CD4-positive, alpha-beta memory T cell (primary cell): ENCODE measurements around the gene TRAF2. TPM values are rescaled to one million over a fixed set of nuclear protein-coding genes. Genes with fewer than 3 reads are reported as not detected.
A peak's percentile ranks its signal among the peaks of the same experiment; 100 is the strongest.

Experiments used
- CTCF ChIA-PET: fragments of 350-600 bp; sonication (Branson Sonifier 250); formaldehyde crosslinking; loops from one replicate; lab custom pipeline; 2021; ENCODE audit warnings: inconsistent platforms; ENCODE audit not compliant: partially characterized antibody; lab: Charles Lee
- POLR2A ChIA-PET: fragments of 350-600 bp; sonication (Branson Sonifier 250); formaldehyde crosslinking; loops from one replicate; lab custom pipeline; 2021; ENCODE audit not compliant: partially characterized antibody; lab: Charles Lee
- DNase-seq, 5 donors: peaks; one replicate each; pipeline versions ENCODE4 v3.0.0 to v3.0.0-alpha.2; 2020 to 2022; ENCODE audit warnings: mixed read lengths in 1 of 5
- H3K27ac ChIP-seq: one replicate; pipeline ENCODE4 v1.7.0; 2013; ENCODE audit warnings: low read depth, low read length
- H3K27me3 ChIP-seq: 2 replicates; pipeline ENCODE4 v1.7.0; 2013; ENCODE audit warnings: mild to moderate bottlenecking, low read length, moderate library complexity; ENCODE audit not compliant: insufficient read depth
- H3K36me3 ChIP-seq: 2 replicates; pipeline ENCODE4 v1.7.0; 2013; ENCODE audit warnings: mild to moderate bottlenecking, low read length, moderate library complexity; ENCODE audit not compliant: insufficient read depth
- H3K4me1 ChIP-seq: 2 replicates; pipeline ENCODE4 v1.7.0; 2013; ENCODE audit warnings: mild to moderate bottlenecking, low read length, moderate library complexity; ENCODE audit not compliant: insufficient read depth
- H3K4me3 ChIP-seq, 2 donors: one replicate each; pipeline ENCODE4 v1.7.0; 2013; ENCODE audit warnings: low read length in 2 of 2, mild to moderate bottlenecking in 1 of 2
- H3K9me3 ChIP-seq, 2 donors: one replicate each; pipeline ENCODE4 v1.7.0; 2013; ENCODE audit warnings: low read length in 2 of 2, control low read depth in 1 of 2; ENCODE audit not compliant: control insufficient read depth in 1 of 2
- H3K27ac Mint-ChIP-seq, 7 donors: one replicate each; pipeline ENCODE4 v1.8.0; 2020 to 2021; ENCODE audit warnings: mixed read lengths in 7 of 7, mild to moderate bottlenecking in 6 of 7, inconsistent platforms in 3 of 7, moderate library complexity in 3 of 7
- H3K27me3 Mint-ChIP-seq, 2 donors: one replicate each; pipeline ENCODE4 v1.8.0; 2020 to 2021; ENCODE audit warnings: mixed read lengths in 2 of 2
- H3K36me3 Mint-ChIP-seq, 2 donors: one replicate each; pipeline ENCODE4 v1.8.0; 2020 to 2021; ENCODE audit warnings: mixed read lengths in 2 of 2, inconsistent platforms in 1 of 2, mild to moderate bottlenecking in 1 of 2
- H3K4me1 Mint-ChIP-seq, 4 donors: one replicate each; pipeline ENCODE4 v1.8.0; 2020 to 2021; ENCODE audit warnings: mixed read lengths in 4 of 4, mild to moderate bottlenecking in 1 of 4
- H3K4me3 Mint-ChIP-seq, 8 donors: one replicate each; pipeline ENCODE4 v1.8.0; 2020 to 2021; ENCODE audit warnings: mixed read lengths in 8 of 8, mild to moderate bottlenecking in 7 of 8, moderate library complexity in 6 of 8, inconsistent platforms in 3 of 8
- H3K9me3 Mint-ChIP-seq, 8 donors: one replicate each; pipeline ENCODE4 v1.8.0; 2020 to 2021; ENCODE audit warnings: mixed read lengths in 8 of 8, mild to moderate bottlenecking in 5 of 8, inconsistent platforms in 3 of 8, moderate library complexity in 1 of 8
- intact Hi-C: fragments of 100-400 bp; cut with micrococcal nuclease; formaldehyde crosslinking; loops from one replicate; pipeline ENCODE4 v1.15.1; 2023
- polyA plus RNA-seq, 2 donors: library from polyadenylated mRNA; unstranded; fragments of 300-500 nt; fragmentation: Illumina TruSeq; gene quantifications; one replicate each; pipeline ENCODE4 v1.2.3, GENCODE V29; 2021
- total RNA-seq, 2 experiments: library from RNA; stranded (reverse); gene quantifications; one replicate each; pipeline ENCODE4 v1.2.3, GENCODE V29; 2021

The TRAF2 gene
- total and polyA plus RNA-seq, 4 experiments from 2014 or later, result 11.1 to 43.2 (median 32.7) TPM

- Mint-ChIP-seq H3K27ac (peak overlapping the region; percentile 98 to 100 (median 99)), H3K36me3 (peaks cover 21 to 47% of the 10 kb centered on the region in 2 donors), H3K4me1 (peaks cover 31 to 60% (median 39%) of the 10 kb centered on the region in 4 donors), H3K4me3 (peak overlapping the region; percentile 78 to 90 (median 84)), H3K27me3 (no peaks in the 10 kb centered on the region), H3K9me3 (no peaks in the 10 kb centered on the region)
- Histone ChIP-seq H3K27me3 (no peaks in the 10 kb centered on the region), H3K4me3 (peak overlapping the region; percentile 13 to 53), H3K27ac (peak overlapping the region; percentile 96), H3K4me1 (peaks cover 41% of the 10 kb centered on the region), H3K36me3 (peaks cover 10% of the 10 kb centered on the region), H3K9me3 (no peaks in the 10 kb centered on the region)
- ChIA-PET POLR2A (interaction anchor here (0.6 to 2.9 kb wide), 18 partner anchors 10 to 185 kb away, joined by 3 to 39 read pairs (median 4); partner anchors contain the start of genes AJM1, CLIC3, FBXW5 and MAN1B1), CTCF (interaction anchor here (1.0 to 5.3 kb wide), 6 partner anchors 19 to 145 kb away, joined by 3 to 29 read pairs (median 6); partner anchors contain the start of gene AJM1)
- peak; percentile 59 to 90 (median 66) for DNase-seq
- intact Hi-C loops, result loop anchor here (1.0 to 5.0 kb wide), 5 partner anchors 15 to 59 kb away; partner anchors contain the start of genes AJM1, C8G, EDF1 and FBXW5
These were observed 15.4 kb downstream of the TRAF2 start for GRCh38 chr9:136901516-136902258.

GRCh38 chr9:136902259-136902821 lies 16.0 kb downstream of the TRAF2 start:
- peaks cover 41% of the 10 kb centered on the region for H3K4me1 ChIP-seq
- peak overlapping the region; percentile 98 to 100 (median 99) for H3K27ac Mint-ChIP-seq
- H3K27ac ChIP-seq, result peak overlapping the region; percentile 96
- H3K9me3 Mint-ChIP-seq, result no peaks in the 10 kb centered on the region
- H3K27me3 Mint-ChIP-seq, result no peaks in the 10 kb centered on the region
- H3K36me3 Mint-ChIP-seq, result peaks cover 23 to 42% of the 10 kb centered on the region in 2 donors
- peak overlapping the region; percentile 13 to 53 for H3K4me3 ChIP-seq
- peaks cover 10% of the 10 kb centered on the region for H3K36me3 ChIP-seq
- POLR2A ChIA-PET, result interaction anchor here (0.6 to 2.9 kb wide), 18 partner anchors 16 to 184 kb away, joined by 3 to 39 read pairs (median 4); partner anchors contain the start of genes AJM1, CLIC3, EDF1 and FBXW5
- H3K4me3 Mint-ChIP-seq, result peak overlapping the region; percentile 81 to 90 (median 84)
- intact Hi-C loops, result loop anchor here (1.0 to 5.0 kb wide), 5 partner anchors 16 to 60 kb away; partner anchors contain the start of genes AJM1, C8G, EDF1 and FBXW5
- CTCF ChIA-PET, result interaction anchor here (1.0 to 5.3 kb wide), 6 partner anchors 20 to 144 kb away, joined by 3 to 29 read pairs (median 6); partner anchors contain the start of gene AJM1
- no peaks in the 10 kb centered on the region for H3K27me3 ChIP-seq
- peaks cover 27 to 57% (median 38%) of the 10 kb centered on the region in 4 donors for H3K4me1 Mint-ChIP-seq
- H3K9me3 ChIP-seq, result no peaks in the 10 kb centered on the region
- DNase-seq, result peak; percentile 78 to 98 (median 84)

- Mint-ChIP-seq H3K27me3 (no peaks in the 10 kb centered on the region), H3K4me1 (peaks cover 27 to 56% (median 38%) of the 10 kb centered on the region in 4 donors), H3K4me3 (peak overlapping the region in 7 of 8 donors; percentile 17 to 84 (median 65)), H3K27ac (peak overlapping the region; percentile 98 to 100 (median 99)), H3K36me3 (peaks cover 23 to 42% of the 10 kb centered on the region in 2 donors), H3K9me3 (no peaks in the 10 kb centered on the region)
- ChIA-PET CTCF (interaction anchor here (0.7 to 5.3 kb wide), 6 partner anchors 21 to 143 kb away, joined by 3 to 29 read pairs (median 3); partner anchors contain the start of gene AJM1), POLR2A (interaction anchor here (0.6 to 2.9 kb wide), 12 partner anchors 10 to 183 kb away, joined by 3 to 39 read pairs (median 4); partner anchors contain the start of genes CLIC3, EDF1, FBXW5 and MAN1B1)
- Histone ChIP-seq H3K27me3 (no peaks in the 10 kb centered on the region), H3K9me3 (no peaks in the 10 kb centered on the region), H3K36me3 (peaks cover 15% of the 10 kb centered on the region), H3K4me3 (no peak overlapping the region), H3K4me1 (peaks cover 41% of the 10 kb centered on the region), H3K27ac (peak overlapping the region; percentile 96)
- peak in 3 of 5 donors; percentile 33 to 52 (median 38) for DNase-seq
- intact Hi-C loops, result loop anchor here (2.0 to 5.0 kb wide), 2 partner anchors 36 to 42 kb away; partner anchors contain the start of genes C8G, EDF1 and FBXW5
These were observed 16.8 kb downstream of the TRAF2 start for GRCh38 chr9:136903041-136903554.

- peaks cover 40% of the 10 kb centered on the region for H3K4me1 ChIP-seq
- H3K4me3 ChIP-seq, result no peak overlapping the region
- no peak for DNase-seq
- Mint-ChIP-seq H3K4me3 (no peak overlapping the region), H3K9me3 (no peaks in the 10 kb centered on the region), H3K27ac (peak overlapping the region in 6 of 7 donors; percentile 44 to 91 (median 76)), H3K36me3 (peaks cover 18 to 27% of the 10 kb centered on the region in 2 donors), H3K27me3 (no peaks in the 10 kb centered on the region), H3K4me1 (peaks cover 25 to 53% (median 32%) of the 10 kb centered on the region in 4 donors)
- intact Hi-C loops, result no loop called here
- no peaks in the 10 kb centered on the region for H3K9me3 ChIP-seq
- H3K36me3 ChIP-seq, result peaks cover 15% of the 10 kb centered on the region
- ChIA-PET CTCF (no interaction called here), POLR2A (interaction anchor here (1.4 to 1.5 kb wide), 2 partner anchors 20 to 25 kb away, joined by 3 read pairs; partner anchors contain the start of gene TRAF2)
- no peaks in the 10 kb centered on the region for H3K27me3 ChIP-seq
- no peak overlapping the region for H3K27ac ChIP-seq
These were observed 19.9 kb downstream of the TRAF2 start for GRCh38 chr9:136906266-136906665.

GRCh38 chr9:136907011-136907914 lies 20.9 kb downstream of the TRAF2 start:
- Mint-ChIP-seq H3K36me3 (peaks cover 18 to 21% of the 10 kb centered on the region in 2 donors), H3K27me3 (no peaks in the 10 kb centered on the region), H3K4me1 (peaks cover 17 to 43% (median 22%) of the 10 kb centered on the region in 4 donors), H3K4me3 (no peak overlapping the region), H3K9me3 (no peaks in the 10 kb centered on the region), H3K27ac (peak overlapping the region in 4 of 7 donors; percentile 15 to 82 (median 50))
- intact Hi-C loops, result no loop called here
- H3K27me3 ChIP-seq, result no peaks in the 10 kb centered on the region
- peaks cover 15% of the 10 kb centered on the region for H3K36me3 ChIP-seq
- peaks cover 30% of the 10 kb centered on the region for H3K4me1 ChIP-seq
- H3K9me3 ChIP-seq, result no peaks in the 10 kb centered on the region
- POLR2A ChIA-PET, result interaction anchor here (1.5 kb wide), 1 partner anchor 26 kb away, joined by 3 read pairs; no protein-coding TSS in a partner anchor
- no peak overlapping the region for H3K4me3 ChIP-seq
- no peak overlapping the region for H3K27ac ChIP-seq
- CTCF ChIA-PET, result no interaction called here
- DNase-seq, result no peak
